ENCODE measurements around the gene NACA2.
"Not testable (repeated sequence)": the region's sequence is repeated elsewhere in the genome, so short reads cannot be mapped to it uniquely, and the experiment has no call there.

The NACA2 gene

DNA sequence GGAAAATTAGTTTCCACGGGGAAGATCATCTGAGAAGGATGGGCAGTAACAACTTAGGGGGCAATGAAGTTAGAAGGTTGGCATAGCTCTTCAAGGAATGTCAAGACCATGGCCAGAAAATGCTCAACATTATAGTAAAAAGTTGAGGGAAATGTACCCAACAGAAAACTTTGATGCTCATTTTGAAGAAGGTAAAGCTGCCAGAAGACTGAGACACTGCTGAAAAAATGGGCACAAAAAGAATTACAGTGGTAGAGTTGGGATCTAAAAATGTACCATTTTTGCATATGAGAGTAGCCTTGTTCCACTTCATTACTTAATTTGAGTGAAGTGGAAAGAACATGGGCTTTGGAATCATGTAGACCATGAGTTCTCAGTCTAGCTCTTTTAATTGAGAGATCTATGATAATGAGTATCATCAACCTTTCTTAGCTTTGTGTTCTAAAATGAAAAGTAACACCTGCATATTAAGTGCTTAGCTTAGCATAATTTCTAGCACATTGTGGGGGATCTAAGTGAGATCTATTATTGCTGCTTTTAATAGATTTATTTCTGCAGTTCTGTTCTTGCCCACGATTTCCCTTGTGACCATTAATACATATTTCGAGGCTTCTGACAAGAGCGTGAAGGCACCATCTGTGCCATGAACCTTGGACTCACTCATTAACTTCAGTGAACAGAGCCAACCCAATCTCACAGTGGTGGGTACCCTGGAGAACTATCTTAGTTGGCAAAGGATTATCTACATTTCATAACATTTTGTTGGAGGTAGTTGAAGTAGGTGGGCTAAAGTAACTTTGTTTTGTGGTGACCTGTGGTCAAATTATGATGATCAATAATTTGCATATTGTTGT, 3.0 kb downstream of the NACA2 start:
- Mint-ChIP-seq H3K4me3 (no peak overlapping the region), H3K4me1 (no peaks in the 10 kb centered on the region), H3K9me3 (no peaks in the 10 kb centered on the region), H3K36me3 (ENCODE audit: low read depth) (no peaks in the 10 kb centered on the region), H3K27ac (no peak overlapping the region), H3K27me3 (peaks cover 9% of the 10 kb centered on the region)
- no peak for DNase-seq
- no peak for ATAC-seq

GRCh38 chr17:61587242-61587641, 3.8 kb downstream of the NACA2 start:
- no peaks in the 10 kb centered on the region for H3K9me3 Mint-ChIP-seq
- peaks cover 8% of the 10 kb centered on the region for H3K27me3 Mint-ChIP-seq
- H3K4me1 Mint-ChIP-seq, result no peaks in the 10 kb centered on the region
- no peak overlapping the region for H3K4me3 Mint-ChIP-seq
- no peak for DNase-seq
- H3K27ac Mint-ChIP-seq, result no peak overlapping the region
- H3K36me3 Mint-ChIP-seq (ENCODE audit: low read depth), result no peaks in the 10 kb centered on the region
- no peak for ATAC-seq

DNA sequence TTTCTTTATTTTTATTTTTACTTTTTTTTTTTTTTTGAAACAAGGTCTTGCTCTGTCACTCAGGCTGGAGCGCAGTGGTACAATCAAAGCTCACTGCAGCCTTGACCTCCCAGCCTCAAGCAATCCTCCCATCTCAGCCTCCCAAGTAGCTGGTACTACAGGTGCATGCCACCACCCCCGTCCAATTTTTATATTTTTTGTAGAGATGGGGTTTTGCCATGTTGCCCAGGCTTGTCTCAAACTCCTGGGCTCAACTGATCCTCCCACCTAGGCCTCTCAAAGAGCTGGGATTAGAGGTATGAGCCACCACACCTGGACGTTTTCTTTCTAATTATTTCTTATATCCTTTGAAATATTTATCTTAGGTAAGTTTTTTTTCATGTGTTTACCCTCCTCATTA, 4.4 kb downstream of the NACA2 start:
- not testable (repeated sequence) for H3K4me1 Mint-ChIP-seq; H3K27ac Mint-ChIP-seq; H3K9me3 Mint-ChIP-seq; H3K4me3 Mint-ChIP-seq; ATAC-seq; DNase-seq; H3K36me3 Mint-ChIP-seq (ENCODE audit: low read depth)
- peaks cover 10% of the 10 kb centered on the region for H3K27me3 Mint-ChIP-seq

DNA sequence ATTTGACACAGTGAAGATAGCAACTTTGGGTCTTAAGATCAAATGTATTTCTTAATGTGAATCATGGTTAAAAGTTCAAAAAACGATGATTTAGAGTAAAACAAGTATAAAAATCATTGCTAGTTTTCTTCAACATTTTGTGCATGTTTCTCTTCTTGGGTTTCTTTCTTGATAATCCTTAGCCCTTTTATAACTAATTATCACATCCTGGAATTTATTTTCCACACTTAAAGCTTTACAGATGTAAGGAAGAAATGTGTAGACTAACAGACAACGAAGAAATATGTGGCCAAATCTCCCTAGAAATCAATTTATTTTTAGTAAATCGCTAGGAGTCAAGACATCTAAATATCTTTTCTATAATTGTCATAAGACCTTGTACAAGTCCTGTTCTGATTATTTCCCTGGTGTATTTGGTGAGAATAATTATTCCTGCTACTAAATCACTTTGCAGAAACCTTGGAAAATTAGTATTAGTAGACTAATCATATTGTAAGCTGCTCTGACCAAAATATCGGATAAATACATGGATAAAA, 4.9 kb downstream of the NACA2 start:
- DNase-seq (no peak), ATAC-seq (no peak)
- H3K4me1 Mint-ChIP-seq, result no peaks in the 10 kb centered on the region
- H3K4me3 Mint-ChIP-seq, result no peak overlapping the region
- H3K27ac Mint-ChIP-seq, result no peak overlapping the region
- H3K27me3 Mint-ChIP-seq, result peaks cover 10% of the 10 kb centered on the region
- H3K9me3 Mint-ChIP-seq, result no peaks in the 10 kb centered on the region
- H3K36me3 Mint-ChIP-seq (ENCODE audit: low read depth), result no peaks in the 10 kb centered on the region

DNA sequence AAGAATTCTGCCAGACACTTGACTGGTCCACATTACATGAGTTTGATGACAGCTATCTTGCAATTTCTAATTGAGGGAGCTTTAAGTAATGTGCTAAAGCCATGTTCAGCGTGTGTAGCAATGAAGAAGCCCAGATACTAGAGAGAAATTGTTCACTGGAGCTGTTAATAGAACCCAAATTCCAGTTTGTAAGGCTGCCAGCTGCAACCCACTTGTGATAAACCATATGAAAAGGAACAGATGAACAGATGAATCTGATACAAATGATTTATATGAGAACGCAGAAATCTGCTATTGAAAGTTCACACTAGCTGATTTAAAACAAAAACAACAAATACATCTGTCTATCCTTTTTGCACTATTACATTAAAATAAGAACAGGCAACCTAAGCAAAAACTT, 6.2 kb downstream of the NACA2 start:
- H3K27me3 Mint-ChIP-seq, result peaks cover 15% of the 10 kb centered on the region
- no peak overlapping the region for H3K4me3 Mint-ChIP-seq
- ATAC-seq (no peak), DNase-seq (no peak)
- H3K27ac Mint-ChIP-seq, result no peak overlapping the region
- H3K36me3 Mint-ChIP-seq (ENCODE audit: low read depth), result no peaks in the 10 kb centered on the region
- H3K4me1 Mint-ChIP-seq, result no peaks in the 10 kb centered on the region
- H3K9me3 Mint-ChIP-seq, result no peaks in the 10 kb centered on the region

DNA sequence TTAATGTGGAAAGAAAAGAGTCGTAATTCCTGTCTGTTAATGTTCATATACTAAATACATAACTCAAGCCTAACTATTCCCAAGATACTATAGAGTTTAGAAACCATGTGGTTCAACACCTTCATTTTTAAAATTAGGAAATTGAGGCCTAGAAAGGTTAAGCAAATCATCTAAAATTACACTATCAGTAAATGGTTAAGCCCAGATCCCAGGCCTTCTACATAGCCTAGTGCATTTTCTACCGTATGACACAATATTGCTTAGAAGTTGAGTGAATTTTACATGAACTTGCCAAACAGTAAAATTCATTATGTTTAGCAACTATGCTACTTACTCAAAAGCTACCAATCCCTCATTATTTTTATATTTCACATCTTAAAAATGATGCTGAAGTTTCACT, 6.8 kb downstream of the NACA2 start:
- DNase-seq (no peak), ATAC-seq (no peak)
- Mint-ChIP-seq H3K9me3 (no peaks in the 10 kb centered on the region), H3K27ac (no peak overlapping the region), H3K4me3 (no peak overlapping the region), H3K4me1 (no peaks in the 10 kb centered on the region), H3K36me3 (ENCODE audit: low read depth) (no peaks in the 10 kb centered on the region), H3K27me3 (peaks cover 17% of the 10 kb centered on the region)

- Mint-ChIP-seq H3K27me3 (peaks cover 17% of the 10 kb centered on the region), H3K9me3 (no peaks in the 10 kb centered on the region), H3K4me3 (no peak overlapping the region), H3K4me1 (no peaks in the 10 kb centered on the region), H3K36me3 (ENCODE audit: low read depth) (no peaks in the 10 kb centered on the region), H3K27ac (no peak overlapping the region)
- ATAC-seq (no peak), DNase-seq (no peak)
These were observed 7.3 kb downstream of the NACA2 start for GRCh38 chr17:61583660-61584264.

DNA sequence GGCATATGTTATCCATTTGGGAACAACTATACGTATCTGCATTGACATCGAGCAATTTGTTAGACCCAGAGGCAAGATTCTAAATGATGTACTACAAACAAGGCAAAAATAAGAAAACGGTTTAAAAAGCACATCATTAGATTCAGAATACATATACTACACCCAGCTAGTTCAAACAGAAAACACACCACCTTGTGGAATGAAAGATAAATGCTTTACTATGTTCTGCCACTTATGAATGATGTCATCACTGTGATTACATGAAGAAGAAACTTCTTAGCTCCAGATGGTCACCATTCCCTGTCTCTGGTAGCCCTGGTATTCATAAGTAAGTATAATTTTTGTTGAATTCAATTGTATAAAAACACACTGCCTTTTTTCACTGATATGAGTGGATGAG, 7.8 kb downstream of the NACA2 start:
- Mint-ChIP-seq H3K27ac (no peak overlapping the region), H3K4me3 (no peak overlapping the region), H3K9me3 (no peaks in the 10 kb centered on the region), H3K4me1 (no peaks in the 10 kb centered on the region), H3K27me3 (peaks cover 15% of the 10 kb centered on the region), H3K36me3 (ENCODE audit: low read depth) (no peaks in the 10 kb centered on the region)
- ATAC-seq (no peak), DNase-seq (no peak)

- ATAC-seq, result no peak
- no peak for DNase-seq
- no peak overlapping the region for H3K4me3 Mint-ChIP-seq
- H3K27ac Mint-ChIP-seq, result no peak overlapping the region
- H3K36me3 Mint-ChIP-seq (ENCODE audit: low read depth), result no peaks in the 10 kb centered on the region
- H3K9me3 Mint-ChIP-seq, result no peaks in the 10 kb centered on the region
- no peaks in the 10 kb centered on the region for H3K4me1 Mint-ChIP-seq
- H3K27me3 Mint-ChIP-seq, result peaks cover 10% of the 10 kb centered on the region
These were observed 8.4 kb downstream of the NACA2 start for GRCh38 chr17:61582593-61582992.

GRCh38 chr17:61581611-61582349, 9.2 kb downstream of the NACA2 start:
- DNase-seq (no peak), ATAC-seq (no peak)
- Mint-ChIP-seq H3K36me3 (ENCODE audit: low read depth) (no peaks in the 10 kb centered on the region), H3K27ac (no peak overlapping the region), H3K9me3 (no peaks in the 10 kb centered on the region), H3K4me3 (no peak overlapping the region), H3K4me1 (no peaks in the 10 kb centered on the region), H3K27me3 (peaks cover 9% of the 10 kb centered on the region)

DNA sequence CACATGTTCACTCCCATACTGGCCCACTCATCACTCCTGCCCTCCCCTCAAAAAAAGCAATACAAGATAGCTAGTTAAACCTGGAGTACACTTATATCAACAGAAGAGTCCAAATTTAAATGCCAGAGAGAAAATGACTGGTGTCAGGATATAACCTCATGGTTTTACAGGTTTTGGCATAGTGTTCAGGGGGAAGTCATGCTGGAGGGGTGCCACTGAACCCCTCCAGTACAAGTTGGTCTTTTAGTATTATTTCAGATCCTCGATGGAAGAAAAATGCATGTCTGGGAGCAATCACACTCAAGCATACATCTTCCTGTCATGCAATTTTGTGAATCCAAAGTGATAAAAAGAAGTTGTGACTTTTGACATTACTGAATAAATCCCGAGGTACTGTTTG, 10.5 kb downstream of the NACA2 start:
- no peaks in the 10 kb centered on the region for H3K36me3 Mint-ChIP-seq (ENCODE audit: low read depth)
- no peak overlapping the region for H3K27ac Mint-ChIP-seq
- no peaks in the 10 kb centered on the region for H3K4me1 Mint-ChIP-seq
- DNase-seq (no peak), ATAC-seq (no peak)
- H3K9me3 Mint-ChIP-seq, result no peaks in the 10 kb centered on the region
- H3K27me3 Mint-ChIP-seq, result peaks cover 16% of the 10 kb centered on the region
- no peak overlapping the region for H3K4me3 Mint-ChIP-seq

GRCh38 chr17:61579961-61580360, 11.1 kb downstream of the NACA2 start:
- peaks cover 18% of the 10 kb centered on the region for H3K27me3 Mint-ChIP-seq
- no peak overlapping the region for H3K27ac Mint-ChIP-seq
- H3K4me3 Mint-ChIP-seq, result no peak overlapping the region
- ATAC-seq (no peak), DNase-seq (no peak)
- H3K36me3 Mint-ChIP-seq (ENCODE audit: low read depth), result no peaks in the 10 kb centered on the region
- H3K9me3 Mint-ChIP-seq, result no peaks in the 10 kb centered on the region
- no peaks in the 10 kb centered on the region for H3K4me1 Mint-ChIP-seq

- Mint-ChIP-seq H3K9me3 (no peaks in the 10 kb centered on the region), H3K27me3 (peaks cover 19% of the 10 kb centered on the region), H3K4me3 (no peak overlapping the region), H3K4me1 (no peaks in the 10 kb centered on the region), H3K27ac (no peak overlapping the region), H3K36me3 (ENCODE audit: low read depth) (no peaks in the 10 kb centered on the region)
- DNase-seq (no peak), ATAC-seq (no peak)
These were observed 11.7 kb downstream of the NACA2 start for GRCh38 chr17:61579347-61579746.

DNA sequence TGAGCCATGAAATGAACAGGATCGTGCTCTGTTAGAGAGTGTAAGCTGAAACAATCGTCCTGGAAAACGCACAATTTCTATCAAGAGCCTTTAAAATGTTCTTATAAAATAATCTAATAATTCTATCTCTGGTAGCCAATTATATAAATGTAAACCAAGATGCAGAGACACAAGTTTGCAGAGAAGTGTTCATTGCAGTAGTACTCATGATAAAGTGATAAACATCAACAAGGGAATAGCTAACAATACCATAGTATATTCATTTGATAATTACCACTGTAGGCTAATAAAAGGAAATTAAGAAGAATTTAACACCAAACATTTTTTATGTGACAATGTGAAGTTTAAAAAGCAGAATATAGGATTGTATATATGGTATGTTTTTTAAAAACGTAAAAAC, 12.4 kb downstream of the NACA2 start:
- ATAC-seq (no peak), DNase-seq (no peak)
- H3K27ac Mint-ChIP-seq, result no peak overlapping the region
- peaks cover 19% of the 10 kb centered on the region for H3K27me3 Mint-ChIP-seq
- H3K4me3 Mint-ChIP-seq, result no peak overlapping the region
- H3K4me1 Mint-ChIP-seq, result no peaks in the 10 kb centered on the region
- H3K9me3 Mint-ChIP-seq, result no peaks in the 10 kb centered on the region
- H3K36me3 Mint-ChIP-seq (ENCODE audit: low read depth), result no peaks in the 10 kb centered on the region

DNA sequence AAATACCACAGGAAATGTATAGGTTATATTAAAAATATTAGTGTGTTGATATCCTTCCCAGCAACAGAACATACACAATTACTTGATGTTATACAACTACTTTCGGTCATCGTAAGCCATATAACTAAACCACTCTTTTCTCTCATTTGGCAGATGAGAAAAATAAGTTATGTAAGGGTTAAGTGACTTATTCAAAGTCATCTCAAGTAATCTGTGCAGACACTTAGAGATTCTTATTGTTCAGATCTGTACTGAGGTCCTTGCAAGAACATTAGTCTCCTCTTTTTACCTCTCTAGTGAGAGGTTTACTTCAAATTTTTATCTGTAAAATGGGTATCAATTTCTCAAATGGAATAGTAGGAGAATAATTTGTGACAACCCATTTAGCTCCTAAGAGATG, 15.0 kb downstream of the NACA2 start:
- peaks cover 21% of the 10 kb centered on the region for H3K27me3 Mint-ChIP-seq
- DNase-seq, result no peak
- no peaks in the 10 kb centered on the region for H3K4me1 Mint-ChIP-seq
- H3K36me3 Mint-ChIP-seq (ENCODE audit: low read depth), result no peaks in the 10 kb centered on the region
- no peak for ATAC-seq
- H3K9me3 Mint-ChIP-seq, result peaks cover 8% of the 10 kb centered on the region
- H3K4me3 Mint-ChIP-seq, result no peak overlapping the region
- H3K27ac Mint-ChIP-seq, result no peak overlapping the region

All from activated naive CD8-positive, alpha-beta T cell treated with anti-CD3 and anti-CD28 coated beads, Interleukin-2, amount 50 U/mL, for 24 hours (primary cell).